NB4 (cell line): ENCODE data around the gene FAM177B.
A peak's percentile ranks its signal among the peaks of the same experiment; 100 is the strongest.

Experiments
- DNase-seq: peaks from one replicate; pipeline ENCODE4 v3.0.0; 2010; ENCODE audit warnings: low read depth
- H3K4me3 ChIP-seq: one replicate; pipeline ENCODE4 v1.5.1; 2011; ENCODE audit warnings: mild to moderate bottlenecking, low read depth, low read length, moderate library complexity
- MAX ChIP-seq: IDR thresholded peaks from 2 replicates; pipeline ENCODE4 v1.6.1; 2011; ENCODE audit warnings: low read depth, low read length
- MYC ChIP-seq: IDR thresholded peaks from 2 replicates; pipeline ENCODE4 v1.6.1; 2011; ENCODE audit warnings: low read depth, low read length
- POLR2A ChIP-seq: IDR thresholded peaks from 2 replicates; pipeline ENCODE4 v1.6.1; 2011; ENCODE audit warnings: mild to moderate bottlenecking; ENCODE audit not compliant: insufficient read length; ENCODE audit errors: extremely low read depth
- TF ChIP-seq, protein P1 (sequence below): IDR thresholded peaks from one replicate; pipeline ENCODE4 v1.5.1; 2012; ENCODE audit warnings: low read depth, low read length

FAM177B gene

DNA sequence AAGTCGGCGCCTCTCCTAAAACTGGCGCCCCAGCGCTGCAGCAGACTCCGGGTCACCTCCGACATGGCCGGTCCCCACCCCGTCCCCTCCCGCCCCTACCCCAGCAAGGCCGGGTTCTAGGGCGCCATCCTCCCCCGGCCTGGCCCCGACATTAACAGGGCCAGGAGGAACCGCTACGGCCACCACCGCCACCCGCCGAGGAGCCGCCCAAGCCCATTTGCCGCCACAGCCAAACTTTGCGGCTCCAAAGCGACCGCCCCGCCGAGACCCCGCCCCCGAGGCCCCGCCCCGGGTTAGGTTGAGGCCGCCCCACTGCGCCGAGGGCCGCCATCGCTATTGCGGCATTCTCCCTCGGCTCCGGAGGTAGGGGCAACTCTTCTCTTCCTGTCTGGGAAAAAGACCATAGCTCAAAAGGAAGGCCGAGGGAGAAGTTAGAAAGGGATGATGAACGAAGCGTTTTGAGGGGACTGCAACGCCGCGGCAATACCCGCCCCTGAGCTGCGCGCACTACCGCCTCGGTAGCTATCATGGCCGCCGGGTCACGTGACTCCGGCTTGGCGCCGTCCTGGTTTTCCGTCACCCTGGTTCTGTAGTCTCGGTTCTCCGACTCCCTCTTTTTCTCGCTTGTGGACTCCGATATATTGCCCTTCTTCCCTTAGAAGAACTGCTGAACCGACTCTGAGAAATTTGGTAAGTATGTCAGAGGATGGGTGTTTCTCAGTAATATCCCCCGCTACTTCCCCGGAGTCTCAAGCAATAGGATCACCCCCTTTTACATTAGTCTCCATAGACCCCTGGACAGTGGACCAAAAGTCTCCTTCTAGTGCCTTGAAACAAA is 24.5 kb upstream of the FAM177B start, which contains the start of the genes AIDA and BROX:
Gene AIDA (minus strand): TSS at position 239 of the 838 bp plus-strand sequence. CDS start 174 bp downstream, at position 65.
Gene BROX (plus strand): TSS at position 312 of the 838 bp plus-strand sequence. CDS start 3,136 bp downstream, outside the sequence.
- peak; percentile 14 for TF ChIP-seq POLR2A
- TF ChIP-seq MAX: peak; percentile 65; the same call in 1 of the 2 replicates
- TF ChIP-seq, protein P1, sequence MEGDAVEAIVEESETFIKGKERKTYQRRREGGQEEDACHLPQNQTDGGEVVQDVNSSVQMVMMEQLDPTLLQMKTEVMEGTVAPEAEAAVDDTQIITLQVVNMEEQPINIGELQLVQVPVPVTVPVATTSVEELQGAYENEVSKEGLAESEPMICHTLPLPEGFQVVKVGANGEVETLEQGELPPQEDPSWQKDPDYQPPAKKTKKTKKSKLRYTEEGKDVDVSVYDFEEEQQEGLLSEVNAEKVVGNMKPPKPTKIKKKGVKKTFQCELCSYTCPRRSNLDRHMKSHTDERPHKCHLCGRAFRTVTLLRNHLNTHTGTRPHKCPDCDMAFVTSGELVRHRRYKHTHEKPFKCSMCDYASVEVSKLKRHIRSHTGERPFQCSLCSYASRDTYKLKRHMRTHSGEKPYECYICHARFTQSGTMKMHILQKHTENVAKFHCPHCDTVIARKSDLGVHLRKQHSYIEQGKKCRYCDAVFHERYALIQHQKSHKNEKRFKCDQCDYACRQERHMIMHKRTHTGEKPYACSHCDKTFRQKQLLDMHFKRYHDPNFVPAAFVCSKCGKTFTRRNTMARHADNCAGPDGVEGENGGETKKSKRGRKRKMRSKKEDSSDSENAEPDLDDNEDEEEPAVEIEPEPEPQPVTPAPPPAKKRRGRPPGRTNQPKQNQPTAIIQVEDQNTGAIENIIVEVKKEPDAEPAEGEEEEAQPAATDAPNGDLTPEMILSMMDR: no peak
- peak within 1 kb of the TSS; percentile 95 for H3K4me3 ChIP-seq
- peak; percentile 90 for DNase-seq

DNA sequence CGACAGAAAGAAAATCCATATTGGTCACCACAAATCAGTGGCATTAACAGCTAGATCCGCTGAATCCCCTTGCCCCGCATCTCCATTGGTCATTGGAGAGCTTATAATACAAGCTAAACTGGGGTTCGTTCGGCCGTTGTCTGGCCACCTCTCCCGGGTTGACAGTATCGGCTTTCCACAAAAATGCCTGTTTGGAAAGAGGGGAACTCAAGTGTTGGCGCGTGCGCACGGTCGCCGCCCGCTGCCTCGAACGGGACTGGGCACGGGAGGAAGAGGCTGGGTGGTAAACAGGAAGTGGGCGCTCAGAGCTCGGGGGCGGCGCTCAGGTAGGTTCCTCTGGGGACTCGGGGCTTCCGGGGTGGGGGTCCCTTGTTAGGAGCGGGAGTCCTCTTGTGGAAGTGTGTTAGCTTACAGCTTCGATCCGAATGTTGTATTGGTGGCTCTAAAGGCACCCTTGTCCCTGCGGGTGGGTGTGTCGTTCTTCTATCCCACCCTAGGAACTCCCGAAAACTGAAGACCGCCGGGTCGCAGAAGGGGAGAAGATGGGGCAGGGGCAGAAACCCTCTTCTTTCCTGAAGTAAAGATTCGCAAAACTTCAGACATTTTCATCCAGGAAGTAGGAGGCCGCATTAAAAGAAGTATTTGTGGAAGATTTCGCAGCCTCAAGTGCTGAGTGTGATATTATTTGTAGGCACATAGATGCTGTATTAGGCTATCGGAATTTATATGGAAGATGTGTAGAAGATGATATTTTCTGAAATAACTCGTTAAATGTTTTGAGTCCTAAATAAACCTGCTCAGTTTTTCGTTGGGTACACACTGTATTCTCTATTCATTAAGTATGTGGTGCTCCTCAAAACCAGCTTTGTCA is 23.7 kb upstream of the FAM177B start:
- DNase-seq: peak; percentile 98
- TF ChIP-seq, protein P1: no peak
- TF ChIP-seq MYC: peak; percentile 56; the same call in 1 of the 2 replicates
- peak; percentile 65 for TF ChIP-seq MAX
- TF ChIP-seq POLR2A: peak; percentile 62
- peak overlapping the region; percentile 94 for H3K4me3 ChIP-seq

GRCh38 chr1:222716393-222716792 is 20.6 kb upstream of the FAM177B start:
- TF ChIP-seq MYC (no peak), MAX (no peak), POLR2A (no peak)
- TF ChIP-seq, protein P1: no peak
- DNase-seq: no peak
- no peak overlapping the region for H3K4me3 ChIP-seq

DNA sequence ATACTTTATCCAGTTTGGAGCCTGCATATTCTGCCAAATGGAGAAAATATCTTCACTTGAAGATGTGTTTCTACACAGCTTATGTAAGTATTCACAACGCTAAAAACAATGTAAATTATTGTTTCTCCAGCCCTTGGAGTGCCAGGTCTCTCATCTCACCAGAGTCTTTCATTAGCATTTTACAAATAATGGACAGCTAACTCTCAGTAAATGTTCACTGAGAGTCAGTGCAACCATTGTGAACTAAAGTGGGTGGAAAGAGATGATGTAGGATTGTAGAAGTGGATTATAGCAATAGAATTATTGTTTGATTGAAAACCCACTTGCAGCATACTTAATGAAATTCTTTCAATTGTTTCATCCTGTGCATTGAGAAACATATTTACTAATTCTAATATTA is 8.3 kb upstream of the FAM177B start:
- TF ChIP-seq POLR2A: no peak
- TF ChIP-seq MAX: no peak
- TF ChIP-seq, protein P1: no peak
- no peak for TF ChIP-seq MYC
- DNase-seq: no peak
- H3K4me3 ChIP-seq: no peak overlapping the region

DNA sequence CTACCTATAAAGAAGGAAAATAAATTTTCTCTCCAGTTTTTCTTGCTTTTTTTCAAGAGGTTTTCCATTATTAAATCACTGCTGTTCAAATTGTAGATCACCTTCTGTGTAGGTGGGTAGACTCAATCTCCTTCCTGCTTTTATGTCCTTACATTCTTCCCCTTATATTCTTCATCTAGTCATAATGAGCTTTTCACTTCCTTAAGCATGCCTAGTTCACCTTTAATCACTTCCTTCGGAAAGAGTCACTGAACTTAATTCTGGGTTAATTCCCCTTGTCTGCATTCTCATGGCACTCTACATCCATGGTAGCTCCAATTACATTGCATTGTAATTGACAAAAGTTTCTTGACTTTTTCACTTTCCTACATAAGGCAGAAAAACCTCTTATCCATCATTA is 6.1 kb upstream of the FAM177B start:
- TF ChIP-seq POLR2A (no peak), MAX (no peak), MYC (no peak)
- TF ChIP-seq, protein P1: no peak

More for the DNA sequence above, 6.1 kb upstream of the FAM177B start:
- H3K4me3 ChIP-seq: no peak overlapping the region
- no peak for DNase-seq
